ENCODE data around the gene GOT2.
"Not testable (repeated sequence)": the region's sequence is repeated elsewhere in the genome, so short reads cannot be mapped to it uniquely, and the experiment has no call there.

GOT2 gene

DNA sequence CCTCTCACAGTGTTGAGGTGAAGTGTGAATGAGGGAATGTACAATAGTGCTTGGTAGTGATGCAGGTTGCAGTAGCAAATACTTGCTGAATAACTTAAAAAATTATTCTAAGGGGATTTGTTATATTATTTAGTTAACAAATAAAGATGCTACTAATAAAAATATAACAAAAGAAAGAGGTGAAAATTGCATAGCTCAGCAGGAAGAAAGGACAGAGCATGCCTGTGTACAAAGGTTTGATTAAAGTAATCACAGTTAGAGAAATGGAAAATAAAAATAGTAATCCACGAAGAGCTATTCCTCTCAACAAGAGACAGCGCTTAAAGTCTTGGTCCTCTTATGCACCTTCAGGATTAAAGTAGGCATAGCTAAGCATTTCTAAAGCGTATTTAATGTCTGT lies 11.0 kb downstream of the GOT2 start:
- Histone ChIP-seq H3K4me1 (ENCODE audit: control insufficient read depth, insufficient read depth, low read length, poor library complexity, severe bottlenecking) (no peaks in the 10 kb centered on the region), H3K4me3 (ENCODE audit: insufficient read depth, low read depth, low read length, poor library complexity, severe bottlenecking) (no peak overlapping the region), H3K36me3 (ENCODE audit: control insufficient read depth, insufficient read depth, low read length) (peaks cover 39% of the 10 kb centered on the region), H3K27ac (ENCODE audit: insufficient read depth, low read length, poor library complexity, severe bottlenecking) (no peak overlapping the region), H3K9me3 (ENCODE audit: control insufficient read depth, low read length) (no peaks in the 10 kb centered on the region), H3K27me3 (replicated peaks; ENCODE audit: control insufficient read depth, insufficient read depth, low read length, poor library complexity, severe bottlenecking) (no peaks in the 10 kb centered on the region)
- no peak for DNase-seq

DNA sequence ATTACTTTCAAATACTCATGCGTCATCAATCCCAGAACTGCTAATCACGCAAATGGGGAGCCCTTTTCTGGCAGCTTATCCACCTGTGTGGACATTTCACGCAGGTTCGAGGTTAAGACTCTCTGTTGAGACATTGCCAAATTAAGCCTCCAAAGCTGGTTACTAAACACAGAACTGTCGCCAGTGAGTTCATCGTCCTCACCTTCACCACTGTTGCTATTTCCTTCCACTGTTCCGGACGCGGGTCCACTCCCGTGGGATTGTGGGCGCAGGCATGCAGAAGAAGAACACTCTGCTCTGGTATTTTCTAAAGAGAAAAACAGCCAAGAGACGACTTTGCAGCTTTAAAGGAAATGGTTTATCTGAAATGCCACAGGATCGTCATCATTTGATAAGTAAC lies 16.1 kb downstream of the GOT2 start:
- Histone ChIP-seq H3K36me3 (ENCODE audit: control insufficient read depth, insufficient read depth, low read length) (peaks cover 70% of the 10 kb centered on the region), H3K4me3 (ENCODE audit: insufficient read depth, low read depth, low read length, poor library complexity, severe bottlenecking) (no peak overlapping the region), H3K27me3 (replicated peaks; ENCODE audit: control insufficient read depth, insufficient read depth, low read length, poor library complexity, severe bottlenecking) (no peaks in the 10 kb centered on the region), H3K27ac (ENCODE audit: insufficient read depth, low read length, poor library complexity, severe bottlenecking) (no peak overlapping the region), H3K9me3 (ENCODE audit: control insufficient read depth, low read length) (no peaks in the 10 kb centered on the region), H3K4me1 (ENCODE audit: control insufficient read depth, insufficient read depth, low read length, poor library complexity, severe bottlenecking) (no peaks in the 10 kb centered on the region)
- no peak for DNase-seq

DNA sequence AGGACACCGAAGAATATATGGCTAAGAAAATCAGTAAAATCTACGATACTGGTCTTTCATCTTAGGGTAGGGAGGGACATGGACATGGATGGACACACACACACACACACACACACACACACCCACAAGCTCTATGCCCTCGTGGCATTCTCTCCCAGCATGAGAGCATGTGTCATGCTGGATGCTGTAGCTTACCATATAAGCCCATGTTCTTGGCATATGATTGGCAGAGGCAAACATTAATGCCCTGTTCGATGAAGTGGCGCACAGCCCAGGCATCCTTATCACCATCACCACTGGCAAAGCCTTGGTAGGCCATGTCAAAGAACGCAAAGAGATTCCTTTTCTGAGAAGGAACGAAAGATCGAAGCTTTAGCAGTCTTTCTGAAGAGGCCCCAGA lies 17.6 kb downstream of the GOT2 start:
- no peak overlapping the region for H3K4me3 ChIP-seq (ENCODE audit: insufficient read depth, low read depth, low read length, poor library complexity, severe bottlenecking)
- H3K36me3 ChIP-seq (ENCODE audit: control insufficient read depth, insufficient read depth, low read length): peaks cover 61% of the 10 kb centered on the region
- no peak for DNase-seq
- H3K27me3 ChIP-seq (replicated peaks; ENCODE audit: control insufficient read depth, insufficient read depth, low read length, poor library complexity, severe bottlenecking): no peaks in the 10 kb centered on the region
- no peaks in the 10 kb centered on the region for H3K4me1 ChIP-seq (ENCODE audit: control insufficient read depth, insufficient read depth, low read length, poor library complexity, severe bottlenecking)
- H3K9me3 ChIP-seq (ENCODE audit: control insufficient read depth, low read length): no peaks in the 10 kb centered on the region
- no peak overlapping the region for H3K27ac ChIP-seq (ENCODE audit: insufficient read depth, low read length, poor library complexity, severe bottlenecking)

DNA sequence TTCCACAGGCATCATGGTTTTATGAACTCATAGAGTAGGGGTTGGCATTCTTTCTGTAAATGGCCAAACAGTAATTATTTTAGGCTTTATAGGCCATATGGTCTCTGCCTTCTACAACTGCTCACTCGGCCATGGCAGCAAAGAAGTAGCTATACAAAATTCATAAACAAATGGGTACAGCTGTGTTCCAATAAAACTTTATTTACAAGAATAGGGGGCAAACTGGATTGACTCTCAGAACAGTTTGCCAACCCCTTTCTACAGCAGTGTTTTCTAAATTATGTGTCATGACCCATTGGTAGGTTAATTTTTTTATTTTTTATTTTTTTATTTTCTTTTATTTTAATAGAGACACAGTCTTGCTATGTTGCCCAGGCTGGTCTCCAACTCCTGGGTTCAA lies 20.4 kb downstream of the GOT2 start:
- no peak overlapping the region for H3K4me3 ChIP-seq (ENCODE audit: insufficient read depth, low read depth, low read length, poor library complexity, severe bottlenecking)
- DNase-seq: no peak
- peaks cover 41% of the 10 kb centered on the region for H3K36me3 ChIP-seq (ENCODE audit: control insufficient read depth, insufficient read depth, low read length)

DNA sequence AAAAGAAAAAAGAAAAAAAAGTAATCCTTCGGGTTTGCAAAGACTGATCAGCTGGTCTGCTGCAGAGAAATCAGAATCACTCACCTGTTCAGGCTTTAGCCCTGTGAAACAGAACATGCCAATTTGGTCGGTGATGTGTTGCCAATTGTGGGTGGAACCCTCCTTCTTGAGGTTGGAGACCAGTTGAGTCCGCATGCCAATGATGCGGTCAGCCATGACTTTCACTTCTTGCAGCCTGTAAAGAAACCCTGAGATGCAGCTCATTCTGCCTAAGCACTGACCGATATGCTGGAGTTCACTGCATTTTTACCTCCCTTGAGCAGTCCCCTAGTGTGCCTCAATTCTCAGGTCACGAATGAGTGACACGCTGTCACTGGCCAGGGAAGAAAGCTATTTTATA lies 24.8 kb downstream of the GOT2 start:
- peaks cover 20% of the 10 kb centered on the region for H3K36me3 ChIP-seq (ENCODE audit: control insufficient read depth, insufficient read depth, low read length)
- no peaks in the 10 kb centered on the region for H3K27me3 ChIP-seq (replicated peaks; ENCODE audit: control insufficient read depth, insufficient read depth, low read length, poor library complexity, severe bottlenecking)
- no peak overlapping the region for H3K4me3 ChIP-seq (ENCODE audit: insufficient read depth, low read depth, low read length, poor library complexity, severe bottlenecking)
- no peak overlapping the region for H3K27ac ChIP-seq (ENCODE audit: insufficient read depth, low read length, poor library complexity, severe bottlenecking)
- no peaks in the 10 kb centered on the region for H3K4me1 ChIP-seq (ENCODE audit: control insufficient read depth, insufficient read depth, low read length, poor library complexity, severe bottlenecking)
- H3K9me3 ChIP-seq (ENCODE audit: control insufficient read depth, low read length): no peaks in the 10 kb centered on the region
- no peak for DNase-seq

More for the DNA sequence above, 20.4 kb downstream of the GOT2 start:
- no peaks in the 10 kb centered on the region for H3K9me3 ChIP-seq (ENCODE audit: control insufficient read depth, low read length)
- no peaks in the 10 kb centered on the region for H3K4me1 ChIP-seq (ENCODE audit: control insufficient read depth, insufficient read depth, low read length, poor library complexity, severe bottlenecking)
- H3K27me3 ChIP-seq (replicated peaks; ENCODE audit: control insufficient read depth, insufficient read depth, low read length, poor library complexity, severe bottlenecking): no peaks in the 10 kb centered on the region
- H3K27ac ChIP-seq (ENCODE audit: insufficient read depth, low read length, poor library complexity, severe bottlenecking): no peak overlapping the region

DNA sequence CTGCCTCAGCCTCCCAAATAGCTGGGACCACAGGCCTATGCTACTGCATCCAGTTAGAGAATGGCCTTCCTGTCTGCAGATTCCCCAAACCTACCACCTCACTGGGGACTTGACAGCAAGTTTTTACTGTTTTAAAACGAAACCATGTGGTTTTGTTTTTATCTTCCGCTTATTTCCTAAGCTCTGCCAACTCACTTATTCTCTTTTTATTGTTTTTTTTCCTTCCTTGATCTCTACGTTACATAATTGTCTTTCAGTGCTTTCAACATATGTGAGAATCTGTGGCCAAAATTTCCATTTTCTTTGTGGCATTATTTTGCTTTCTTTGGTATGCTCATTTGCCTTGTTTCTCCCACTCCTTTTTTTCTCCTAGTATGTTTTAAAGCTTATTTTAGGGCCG lies 35.0 kb downstream of the GOT2 start:
- H3K27me3 ChIP-seq (replicated peaks; ENCODE audit: control insufficient read depth, insufficient read depth, low read length, poor library complexity, severe bottlenecking): no peaks in the 10 kb centered on the region
- H3K9me3 ChIP-seq (ENCODE audit: control insufficient read depth, low read length): no peaks in the 10 kb centered on the region
- H3K36me3 ChIP-seq (ENCODE audit: control insufficient read depth, insufficient read depth, low read length): no peaks in the 10 kb centered on the region
- no peak overlapping the region for H3K27ac ChIP-seq (ENCODE audit: insufficient read depth, low read length, poor library complexity, severe bottlenecking)
- H3K4me1 ChIP-seq (ENCODE audit: control insufficient read depth, insufficient read depth, low read length, poor library complexity, severe bottlenecking): no peaks in the 10 kb centered on the region
- no peak overlapping the region for H3K4me3 ChIP-seq (ENCODE audit: insufficient read depth, low read depth, low read length, poor library complexity, severe bottlenecking)
- no peak for DNase-seq

DNA sequence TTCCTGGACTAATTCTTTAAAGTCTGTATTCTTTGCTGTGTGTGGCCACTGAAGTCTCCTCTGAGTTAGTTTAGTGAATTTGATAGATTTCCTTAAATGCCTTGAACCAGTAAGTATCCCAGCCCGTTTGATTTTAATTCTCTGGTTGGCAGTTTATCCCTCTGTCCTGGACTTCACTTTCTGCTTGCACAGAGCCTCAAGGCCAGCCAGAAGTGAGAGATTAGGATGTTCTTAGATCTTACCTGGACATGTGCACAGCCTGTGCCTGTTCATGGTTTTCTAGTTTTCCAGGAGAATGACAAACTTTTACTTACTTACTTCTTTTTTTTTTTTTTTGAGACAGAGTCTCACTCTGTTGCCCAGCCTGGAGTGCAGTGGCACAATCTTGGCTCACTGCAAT lies 38.7 kb downstream of the GOT2 start:
- DNase-seq: no peak
- Histone ChIP-seq H3K27me3 (replicated peaks; ENCODE audit: control insufficient read depth, insufficient read depth, low read length, poor library complexity, severe bottlenecking) (no peaks in the 10 kb centered on the region), H3K4me1 (ENCODE audit: control insufficient read depth, insufficient read depth, low read length, poor library complexity, severe bottlenecking) (no peaks in the 10 kb centered on the region), H3K4me3 (ENCODE audit: insufficient read depth, low read depth, low read length, poor library complexity, severe bottlenecking) (no peak overlapping the region), H3K27ac (ENCODE audit: insufficient read depth, low read length, poor library complexity, severe bottlenecking) (no peak overlapping the region), H3K9me3 (ENCODE audit: control insufficient read depth, low read length) (no peaks in the 10 kb centered on the region), H3K36me3 (ENCODE audit: control insufficient read depth, insufficient read depth, low read length) (no peaks in the 10 kb centered on the region)

DNA sequence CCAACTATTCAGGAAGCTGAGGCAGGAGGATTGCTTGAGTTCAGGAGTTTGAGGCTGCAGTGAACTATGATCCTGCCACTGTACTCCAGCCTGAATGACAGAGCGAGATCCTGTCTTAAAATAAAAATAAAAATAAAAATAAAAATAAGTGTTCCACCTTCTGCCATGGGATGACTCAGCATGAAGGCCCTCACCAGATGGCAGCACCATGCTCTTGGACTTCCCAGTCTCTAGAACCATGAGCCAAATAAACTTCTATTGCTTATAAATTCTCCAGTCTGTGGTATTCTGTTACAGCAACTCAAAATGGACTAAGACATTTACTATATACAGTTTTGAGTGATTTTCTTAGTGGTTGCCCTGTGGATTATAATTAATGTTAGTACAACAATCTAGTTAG lies 41.7 kb downstream of the GOT2 start:
- no peak for DNase-seq
- no peaks in the 10 kb centered on the region for H3K4me1 ChIP-seq (ENCODE audit: control insufficient read depth, insufficient read depth, low read length, poor library complexity, severe bottlenecking)
- no peak overlapping the region for H3K4me3 ChIP-seq (ENCODE audit: insufficient read depth, low read depth, low read length, poor library complexity, severe bottlenecking)
- H3K36me3 ChIP-seq (ENCODE audit: control insufficient read depth, insufficient read depth, low read length): no peaks in the 10 kb centered on the region
- no peak overlapping the region for H3K27ac ChIP-seq (ENCODE audit: insufficient read depth, low read length, poor library complexity, severe bottlenecking)
- H3K27me3 ChIP-seq (replicated peaks; ENCODE audit: control insufficient read depth, insufficient read depth, low read length, poor library complexity, severe bottlenecking): no peaks in the 10 kb centered on the region
- H3K9me3 ChIP-seq (ENCODE audit: control insufficient read depth, low read length): no peaks in the 10 kb centered on the region

DNA sequence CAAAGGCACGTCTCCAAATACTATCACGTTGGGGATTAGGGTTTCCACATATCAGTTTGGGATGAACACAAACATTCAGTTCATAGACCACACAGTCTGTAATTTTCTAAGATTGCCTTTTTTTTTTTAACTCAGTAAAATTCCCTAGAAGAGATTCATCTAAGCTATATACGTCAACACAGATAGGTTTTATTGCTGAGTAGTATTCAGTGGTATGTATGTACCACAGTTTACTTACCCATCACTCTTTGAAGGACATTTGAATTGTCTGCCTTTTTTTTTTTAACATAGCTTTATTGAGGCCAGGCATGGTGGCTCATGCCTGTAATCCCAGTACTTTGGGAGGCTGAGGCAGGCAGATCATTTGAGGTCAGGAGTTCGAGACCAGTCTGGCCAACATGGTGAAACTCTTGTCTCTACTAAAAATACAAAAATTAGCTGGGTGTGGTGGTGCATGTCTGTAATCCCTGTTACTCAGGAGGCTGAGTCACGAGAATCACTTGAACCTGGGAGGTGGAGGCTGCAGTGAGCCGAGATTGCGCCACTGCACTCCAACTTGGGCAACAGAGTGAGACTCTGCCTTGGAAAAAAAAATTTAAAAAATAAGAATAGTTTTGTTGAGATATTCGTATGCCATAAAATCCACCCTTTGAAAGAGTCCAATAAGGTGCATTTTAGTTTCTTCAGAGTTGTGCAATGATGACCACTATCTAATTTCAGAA lies 47.0 kb downstream of the GOT2 start:
- not testable (repeated sequence) for DNase-seq

DNA sequence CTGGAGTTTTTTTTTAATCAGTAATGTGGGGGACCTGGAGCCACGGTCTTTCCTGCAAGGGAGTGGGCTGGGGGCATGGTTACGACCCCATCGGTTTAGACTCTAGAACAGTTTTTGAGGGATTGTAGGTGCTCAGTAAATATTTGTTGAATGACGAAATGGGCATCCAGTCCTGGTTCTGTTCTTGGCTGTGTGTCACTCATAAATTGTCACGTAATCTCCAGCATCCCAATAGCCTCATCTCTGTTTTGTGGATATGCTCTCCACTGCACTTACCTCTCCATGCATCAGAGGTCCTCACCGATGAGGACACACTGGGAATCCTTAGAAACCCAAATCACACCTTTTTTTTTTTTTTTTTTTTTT lies 49.0 kb downstream of the GOT2 start:
- H3K4me3 ChIP-seq (ENCODE audit: insufficient read depth, low read depth, low read length, poor library complexity, severe bottlenecking): peak overlapping the region; percentile 90
- no peaks in the 10 kb centered on the region for H3K27me3 ChIP-seq (replicated peaks; ENCODE audit: control insufficient read depth, insufficient read depth, low read length, poor library complexity, severe bottlenecking)
- H3K9me3 ChIP-seq (ENCODE audit: control insufficient read depth, low read length): no peaks in the 10 kb centered on the region
- no peak overlapping the region for H3K27ac ChIP-seq (ENCODE audit: insufficient read depth, low read length, poor library complexity, severe bottlenecking)
- peaks cover 5% of the 10 kb centered on the region for H3K4me1 ChIP-seq (ENCODE audit: control insufficient read depth, insufficient read depth, low read length, poor library complexity, severe bottlenecking)
- no peak for DNase-seq
- H3K36me3 ChIP-seq (ENCODE audit: control insufficient read depth, insufficient read depth, low read length): no peaks in the 10 kb centered on the region

More for the DNA sequence above, 47.0 kb downstream of the GOT2 start:
- H3K4me3 ChIP-seq (ENCODE audit: insufficient read depth, low read depth, low read length, poor library complexity, severe bottlenecking); H3K4me1 ChIP-seq (ENCODE audit: control insufficient read depth, insufficient read depth, low read length, poor library complexity, severe bottlenecking); H3K36me3 ChIP-seq (ENCODE audit: control insufficient read depth, insufficient read depth, low read length); H3K27me3 ChIP-seq (replicated peaks; ENCODE audit: control insufficient read depth, insufficient read depth, low read length, poor library complexity, severe bottlenecking); H3K9me3 ChIP-seq (ENCODE audit: control insufficient read depth, low read length); H3K27ac ChIP-seq (ENCODE audit: insufficient read depth, low read length, poor library complexity, severe bottlenecking): not testable (repeated sequence)
